MM.1S (cell line): ENCODE measurements around the gene TMEM242.

Source experiments
- CTCF ChIP-seq: fragments of 300-600 bp; sonication (generic); IDR thresholded peaks from 2 replicates; pipeline ENCODE4 v1.5.1; 2016; ENCODE audit warnings: antibody characterized with exemption, low read length, mixed read lengths
- EZH2 ChIP-seq: fragments of 300-600 bp; sonication (generic); optimal IDR thresholded peaks from 2 replicates; pipeline ENCODE3; 2017; ENCODE audit warnings: low read depth, mild to moderate bottlenecking, antibody characterized with exemption, low read length, mixed read lengths
- EZH2phosphoT487 ChIP-seq: fragments of 300-600 bp; sonication (generic); IDR thresholded peaks from 2 replicates; pipeline ENCODE4 v1.6.1; 2018; ENCODE audit warnings: antibody characterized with exemption, low read length

- TF ChIP-seq CTCF, result no peak
- no peak for TF ChIP-seq EZH2
- no peak for TF ChIP-seq EZH2phosphoT487
These were observed 33.6 kb downstream of the TMEM242 start for GRCh38 chr6:157289764-157290163.
